ENCODE data around the gene PPM1M.
A peak's percentile ranks its signal among the peaks of the same experiment; 100 is the strongest.

The PPM1M gene

GRCh38 chr3:52216585-52217408 is 28.8 kb upstream of the PPM1M start:
- peaks cover 19% of the 10 kb centered on the region for H3K4me1 ChIP-seq (ENCODE audit: control insufficient read depth, insufficient read depth, low read length)
- H3K27ac ChIP-seq (ENCODE audit: low read length), result peak overlapping the region; percentile 53
- H3K9ac ChIP-seq (ENCODE audit: low read length in 2 of 2), result peak overlapping the region; percentile 7 to 47
- H3K27me3 ChIP-seq (ENCODE audit: control insufficient read depth in 1 of 2, insufficient read depth in 2 of 2, low read length in 2 of 2), result no peaks in the 10 kb centered on the region
- no peaks in the 10 kb centered on the region for H3K9me3 ChIP-seq (ENCODE audit: control insufficient read depth in 2 of 2, low read length in 2 of 2)
- peak overlapping the region; percentile 7 to 29 for H3K4me3 ChIP-seq (ENCODE audit: low read length in 2 of 2)
- peaks cover 27 to 33% of the 10 kb centered on the region in 2 donors for H3K36me3 ChIP-seq (ENCODE audit: control insufficient read depth in 2 of 2, insufficient read depth in 2 of 2, low read length in 2 of 2)

GRCh38 chr3:52217409-52217805 is 28.2 kb upstream of the PPM1M start:
- H3K9ac ChIP-seq (ENCODE audit: low read length in 2 of 2), result peak overlapping the region in 1 of 2 donors; percentile 7
- peak overlapping the region in 1 of 2 donors; percentile 29 for H3K4me3 ChIP-seq (ENCODE audit: low read length in 2 of 2)
- H3K9me3 ChIP-seq (ENCODE audit: control insufficient read depth in 2 of 2, low read length in 2 of 2), result no peaks in the 10 kb centered on the region
- H3K27ac ChIP-seq (ENCODE audit: low read length), result peak overlapping the region; percentile 53
- no peaks in the 10 kb centered on the region for H3K27me3 ChIP-seq (ENCODE audit: control insufficient read depth in 1 of 2, insufficient read depth in 2 of 2, low read length in 2 of 2)
- peaks cover 24 to 27% of the 10 kb centered on the region in 2 donors for H3K36me3 ChIP-seq (ENCODE audit: control insufficient read depth in 2 of 2, insufficient read depth in 2 of 2, low read length in 2 of 2)
- peaks cover 21% of the 10 kb centered on the region for H3K4me1 ChIP-seq (ENCODE audit: control insufficient read depth, insufficient read depth, low read length)

GRCh38 chr3:52218026-52218425 is 27.5 kb upstream of the PPM1M start:
- H3K27me3 ChIP-seq (ENCODE audit: control insufficient read depth in 1 of 2, insufficient read depth in 2 of 2, low read length in 2 of 2), result no peaks in the 10 kb centered on the region
- H3K36me3 ChIP-seq (ENCODE audit: control insufficient read depth in 2 of 2, insufficient read depth in 2 of 2, low read length in 2 of 2), result peaks cover 20 to 21% of the 10 kb centered on the region in 2 donors
- H3K27ac ChIP-seq (ENCODE audit: low read length), result peak overlapping the region; percentile 31
- H3K9ac ChIP-seq (ENCODE audit: low read length in 2 of 2), result no peak overlapping the region
- peaks cover 21% of the 10 kb centered on the region for H3K4me1 ChIP-seq (ENCODE audit: control insufficient read depth, insufficient read depth, low read length)
- H3K9me3 ChIP-seq (ENCODE audit: control insufficient read depth in 2 of 2, low read length in 2 of 2), result no peaks in the 10 kb centered on the region
- no peak overlapping the region for H3K4me3 ChIP-seq (ENCODE audit: low read length in 2 of 2)

GRCh38 chr3:52218454-52218853 is 27.1 kb upstream of the PPM1M start:
- Histone ChIP-seq H3K9me3 (ENCODE audit: control insufficient read depth in 2 of 2, low read length in 2 of 2) (no peaks in the 10 kb centered on the region), H3K36me3 (ENCODE audit: control insufficient read depth in 2 of 2, insufficient read depth in 2 of 2, low read length in 2 of 2) (peaks cover 16 to 19% of the 10 kb centered on the region in 2 donors), H3K27ac (ENCODE audit: low read length) (peak overlapping the region; percentile 31), H3K4me3 (ENCODE audit: low read length in 2 of 2) (no peak overlapping the region), H3K27me3 (ENCODE audit: control insufficient read depth in 1 of 2, insufficient read depth in 2 of 2, low read length in 2 of 2) (no peaks in the 10 kb centered on the region), H3K4me1 (ENCODE audit: control insufficient read depth, insufficient read depth, low read length) (peaks cover 21% of the 10 kb centered on the region), H3K9ac (ENCODE audit: low read length in 2 of 2) (no peak overlapping the region)

GRCh38 chr3:52218937-52219650 is 26.5 kb upstream of the PPM1M start:
- Histone ChIP-seq H3K4me3 (ENCODE audit: low read length in 2 of 2) (no peak overlapping the region), H3K9me3 (ENCODE audit: control insufficient read depth in 2 of 2, low read length in 2 of 2) (no peaks in the 10 kb centered on the region), H3K27me3 (ENCODE audit: control insufficient read depth in 1 of 2, insufficient read depth in 2 of 2, low read length in 2 of 2) (no peaks in the 10 kb centered on the region), H3K27ac (ENCODE audit: low read length) (peak overlapping the region; percentile 11), H3K4me1 (ENCODE audit: control insufficient read depth, insufficient read depth, low read length) (peaks cover 21% of the 10 kb centered on the region), H3K36me3 (ENCODE audit: control insufficient read depth in 2 of 2, insufficient read depth in 2 of 2, low read length in 2 of 2) (peaks cover 14% of the 10 kb centered on the region in 2 donors), H3K9ac (ENCODE audit: low read length in 2 of 2) (no peak overlapping the region)

- Histone ChIP-seq H3K36me3 (ENCODE audit: control insufficient read depth in 2 of 2, insufficient read depth in 2 of 2, low read length in 2 of 2) (peaks cover 0 to 4% of the 10 kb centered on the region in 2 donors), H3K4me3 (ENCODE audit: low read length in 2 of 2) (no peak overlapping the region), H3K4me1 (ENCODE audit: control insufficient read depth, insufficient read depth, low read length) (peaks cover 21% of the 10 kb centered on the region), H3K9me3 (ENCODE audit: control insufficient read depth in 2 of 2, low read length in 2 of 2) (no peaks in the 10 kb centered on the region), H3K27me3 (ENCODE audit: control insufficient read depth in 1 of 2, insufficient read depth in 2 of 2, low read length in 2 of 2) (no peaks in the 10 kb centered on the region), H3K27ac (ENCODE audit: low read length) (no peak overlapping the region), H3K9ac (ENCODE audit: low read length in 2 of 2) (no peak overlapping the region)
These were observed 25.1 kb upstream of the PPM1M start for GRCh38 chr3:52220380-52221026.

- no peaks in the 10 kb centered on the region for H3K36me3 ChIP-seq (ENCODE audit: control insufficient read depth in 2 of 2, insufficient read depth in 2 of 2, low read length in 2 of 2)
- peaks cover 21% of the 10 kb centered on the region for H3K4me1 ChIP-seq (ENCODE audit: control insufficient read depth, insufficient read depth, low read length)
- H3K9ac ChIP-seq (ENCODE audit: low read length in 2 of 2), result no peak overlapping the region
- H3K4me3 ChIP-seq (ENCODE audit: low read length in 2 of 2), result no peak overlapping the region
- H3K27ac ChIP-seq (ENCODE audit: low read length), result no peak overlapping the region
- no peaks in the 10 kb centered on the region for H3K27me3 ChIP-seq (ENCODE audit: control insufficient read depth in 1 of 2, insufficient read depth in 2 of 2, low read length in 2 of 2)
- no peaks in the 10 kb centered on the region for H3K9me3 ChIP-seq (ENCODE audit: control insufficient read depth in 2 of 2, low read length in 2 of 2)
These were observed 24.4 kb upstream of the PPM1M start for GRCh38 chr3:52221141-52221562.

GRCh38 chr3:52221563-52222318 is 23.8 kb upstream of the PPM1M start:
- no peak overlapping the region for H3K4me3 ChIP-seq (ENCODE audit: low read length in 2 of 2)

GRCh38 chr3:52222319-52223221 is 23.0 kb upstream of the PPM1M start:
- no peak overlapping the region for H3K9ac ChIP-seq (ENCODE audit: low read length in 2 of 2)
- H3K9me3 ChIP-seq (ENCODE audit: control insufficient read depth in 2 of 2, low read length in 2 of 2), result no peaks in the 10 kb centered on the region
- H3K27me3 ChIP-seq (ENCODE audit: control insufficient read depth in 1 of 2, insufficient read depth in 2 of 2, low read length in 2 of 2), result no peaks in the 10 kb centered on the region
- H3K4me3 ChIP-seq (ENCODE audit: low read length in 2 of 2), result no peak overlapping the region
- H3K27ac ChIP-seq (ENCODE audit: low read length), result no peak overlapping the region
- peaks cover 10% of the 10 kb centered on the region for H3K4me1 ChIP-seq (ENCODE audit: control insufficient read depth, insufficient read depth, low read length)
- H3K36me3 ChIP-seq (ENCODE audit: control insufficient read depth in 2 of 2, insufficient read depth in 2 of 2, low read length in 2 of 2), result peaks cover 0 to 1% of the 10 kb centered on the region in 2 donors

More at GRCh38 chr3:52221563-52222318, 23.8 kb upstream of the PPM1M start:
- Histone ChIP-seq H3K9ac (ENCODE audit: low read length in 2 of 2) (no peak overlapping the region), H3K27me3 (ENCODE audit: control insufficient read depth in 1 of 2, insufficient read depth in 2 of 2, low read length in 2 of 2) (no peaks in the 10 kb centered on the region), H3K9me3 (ENCODE audit: control insufficient read depth in 2 of 2, low read length in 2 of 2) (no peaks in the 10 kb centered on the region), H3K36me3 (ENCODE audit: control insufficient read depth in 2 of 2, insufficient read depth in 2 of 2, low read length in 2 of 2) (no peaks in the 10 kb centered on the region), H3K27ac (ENCODE audit: low read length) (no peak overlapping the region), H3K4me1 (ENCODE audit: control insufficient read depth, insufficient read depth, low read length) (peaks cover 17% of the 10 kb centered on the region)
